ENCODE results near the gene KCNJ13.

The KCNJ13 gene

DNA sequence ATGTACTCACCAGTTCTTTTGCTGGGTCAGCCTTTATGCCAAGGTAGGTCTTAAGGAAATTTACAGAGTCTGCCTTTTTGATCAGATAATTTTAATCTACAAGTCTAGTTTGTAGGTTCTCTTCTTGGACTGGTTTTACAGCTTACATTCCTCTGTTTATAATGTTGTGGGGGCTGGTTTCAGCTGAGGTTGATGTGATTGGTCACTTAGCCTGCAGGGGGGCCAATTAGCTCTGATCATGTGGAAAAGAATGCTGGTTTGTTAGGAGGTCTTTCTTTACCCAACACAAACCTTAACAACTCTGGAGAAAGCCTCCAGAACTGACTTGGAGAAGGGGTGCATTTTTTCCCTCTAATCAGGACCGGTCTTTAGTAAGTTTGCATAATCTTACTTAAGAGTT is at the start of gene KCNJ13:
KCNJ13 (minus strand) TSS at position 131 of the 400 bp plus-strand sequence. CDS start 5,203 bp downstream, outside the sequence.
- no peak for FAIRE-seq

DNA sequence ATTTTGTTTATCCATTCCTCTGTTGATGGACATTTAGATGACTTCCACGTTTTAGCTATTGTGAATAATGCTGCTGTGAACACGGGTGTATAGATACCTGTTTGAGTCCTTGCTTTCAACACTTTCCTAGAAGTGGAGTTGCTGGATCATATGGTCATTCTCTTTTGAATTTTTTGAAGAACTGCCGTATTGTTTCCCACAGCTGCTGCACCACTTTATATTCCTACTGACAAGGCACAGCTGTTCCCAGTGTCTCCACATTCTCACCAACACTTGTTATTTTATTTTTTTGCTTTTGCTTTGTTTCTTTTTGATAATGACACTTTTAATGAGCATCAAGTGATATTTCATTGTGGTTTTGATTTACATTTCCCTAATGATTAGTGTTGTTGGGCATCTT is 41.4 kb upstream of the KCNJ13 start:
- no peak for FAIRE-seq

DNA sequence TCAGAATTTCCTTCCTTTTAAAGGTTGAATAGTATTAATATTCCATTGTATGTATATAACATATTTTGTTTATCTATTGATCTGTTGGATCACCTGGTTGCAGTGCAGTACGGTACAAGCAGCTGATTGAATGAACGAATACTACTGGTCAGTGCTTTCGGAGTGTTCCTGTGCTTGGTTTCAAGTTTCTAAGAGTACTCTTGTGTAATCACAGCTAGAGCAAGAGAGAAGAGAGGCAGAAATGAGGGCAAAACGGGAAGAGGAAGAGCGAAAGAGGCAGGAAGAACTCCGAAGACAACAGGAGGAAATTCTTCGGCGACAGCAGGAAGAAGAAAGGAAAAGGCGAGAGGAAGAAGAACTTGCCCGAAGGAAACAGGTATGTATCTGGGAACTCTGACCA is 40.3 kb upstream of the KCNJ13 start:
- FAIRE-seq, result no peak

DNA sequence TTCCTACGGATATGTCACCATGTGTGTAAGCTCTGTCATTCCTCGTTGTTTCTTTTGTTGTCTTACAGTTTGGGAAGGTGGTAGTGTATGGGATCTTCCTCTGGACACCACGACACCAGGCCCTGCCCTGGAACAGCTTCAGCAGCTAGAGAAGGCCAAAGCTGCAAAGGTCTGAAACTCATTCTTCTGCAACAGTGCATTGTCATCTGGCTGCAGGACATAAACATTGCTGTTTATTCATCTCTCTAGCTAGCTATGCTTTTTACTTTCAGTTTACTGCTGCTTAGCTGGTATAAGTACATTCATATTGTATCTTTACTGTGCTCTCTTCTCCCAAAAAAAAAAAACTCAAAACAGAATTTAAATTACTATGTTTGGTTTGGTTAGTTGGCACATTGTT is 39.2 kb upstream of the KCNJ13 start:
- no peak for FAIRE-seq

DNA sequence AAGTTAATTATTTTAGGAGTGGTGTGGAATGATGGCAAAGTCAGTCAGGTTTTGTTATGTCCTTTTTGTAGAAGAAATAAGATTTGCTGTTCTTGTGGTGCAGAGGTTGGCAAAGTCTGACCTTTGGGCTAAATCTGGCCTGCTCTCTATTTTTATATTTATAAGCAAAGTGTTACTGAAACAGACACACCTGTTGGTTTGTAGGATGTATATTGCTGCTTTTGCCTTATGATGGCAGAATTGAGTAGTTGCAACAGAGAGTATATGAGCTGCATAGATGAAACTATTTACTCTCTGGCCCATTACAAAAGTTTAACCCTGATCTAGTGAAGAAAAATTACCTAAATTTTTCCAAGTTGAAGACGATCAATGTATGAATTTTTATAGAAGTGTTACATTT is 34.1 kb upstream of the KCNJ13 start:
- peak; percentile 28 for FAIRE-seq

DNA sequence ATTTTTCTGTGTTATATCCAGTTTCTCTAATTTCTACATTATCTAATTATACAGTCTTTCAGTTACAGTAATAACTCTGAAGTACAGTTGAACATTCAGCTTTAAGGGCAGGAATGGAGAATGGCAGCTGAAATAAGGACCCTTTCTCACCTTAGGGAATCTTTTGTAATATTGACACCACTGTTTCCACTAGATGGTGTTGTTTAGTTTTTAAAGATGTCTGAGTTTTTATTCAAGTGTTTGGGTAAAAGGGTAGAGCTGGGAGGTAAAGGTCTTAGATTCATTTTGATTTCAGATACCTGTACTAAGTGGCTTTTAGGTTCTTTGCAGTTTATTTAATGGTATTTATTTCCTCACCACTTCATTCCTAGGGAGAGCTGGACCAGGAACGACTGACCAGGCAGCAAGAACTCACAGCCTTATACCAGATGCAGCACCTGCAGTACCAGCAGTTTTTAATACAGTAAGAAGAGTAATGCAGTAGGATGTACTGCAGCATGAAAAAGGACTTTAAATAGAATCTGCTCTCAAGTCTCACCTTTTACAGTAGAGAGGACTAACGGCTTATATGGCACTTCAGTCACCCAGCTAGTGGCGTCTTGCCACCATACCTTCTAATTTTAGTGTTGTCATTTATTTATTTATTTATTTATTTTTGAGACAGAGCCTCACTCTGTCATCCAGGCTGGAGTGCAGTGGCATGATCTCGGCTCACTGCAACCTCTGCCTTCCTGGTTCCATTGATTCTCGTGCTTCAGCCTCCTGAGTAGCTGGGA is 33.2 kb upstream of the KCNJ13 start:
- no peak for FAIRE-seq

DNA sequence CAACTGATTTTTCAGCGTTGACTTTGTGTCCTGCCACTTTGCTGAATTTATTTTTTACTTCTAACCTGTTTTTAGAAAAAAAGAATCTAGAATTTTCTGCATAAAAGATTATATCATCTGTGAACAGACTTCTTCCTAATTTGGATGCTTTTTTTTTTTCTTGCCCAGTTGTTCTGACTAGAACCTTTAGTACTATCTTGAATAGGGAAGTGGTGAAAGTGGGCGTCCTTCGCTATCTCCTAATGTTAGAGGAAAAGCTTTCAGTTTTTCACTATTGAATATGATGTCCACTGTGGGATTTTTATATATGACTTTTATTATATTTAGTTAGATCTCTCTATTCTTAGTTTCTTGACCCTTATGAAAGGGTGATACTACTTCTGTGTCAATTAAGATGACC is 25.7 kb upstream of the KCNJ13 start:
- FAIRE-seq, result no peak

DNA sequence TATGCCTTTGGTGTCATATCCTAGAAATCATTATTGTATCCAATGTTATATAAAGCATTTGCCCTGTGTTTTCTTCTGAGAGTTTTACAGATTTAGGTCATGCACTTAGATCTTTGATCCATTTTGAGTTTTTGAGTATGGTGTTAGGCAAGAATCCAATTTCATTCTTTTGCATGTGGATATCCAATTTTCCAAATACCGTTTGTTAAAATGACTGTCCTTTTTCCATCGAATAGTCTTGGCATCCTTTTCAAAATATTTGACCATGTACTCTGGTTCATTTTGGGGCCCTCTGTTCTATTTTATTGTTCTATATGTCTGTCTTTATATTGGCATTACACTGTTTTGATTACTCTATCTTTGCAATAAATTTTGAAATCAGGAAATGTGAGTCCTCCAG is 23.8 kb upstream of the KCNJ13 start:
- no peak for FAIRE-seq

DNA sequence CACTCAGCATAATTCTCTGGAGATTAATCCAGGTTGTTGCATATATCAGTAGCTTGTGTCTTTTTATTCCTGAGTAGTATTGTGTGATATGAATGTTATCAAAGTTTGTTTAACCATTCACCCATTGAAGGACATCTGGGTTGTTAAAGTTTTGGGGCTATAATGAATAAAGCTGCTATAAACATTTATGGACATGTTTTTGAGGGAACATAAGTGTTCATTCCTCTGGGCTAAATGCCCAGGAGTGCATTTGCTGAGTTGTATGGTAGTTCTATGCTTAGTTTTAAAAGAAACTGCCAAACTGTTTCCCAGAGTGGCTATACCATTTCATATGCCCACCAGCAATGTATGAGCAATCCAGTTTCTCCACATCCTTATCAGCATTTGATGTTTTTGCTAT is 21.8 kb upstream of the KCNJ13 start:
- no peak for FAIRE-seq

GRCh38 chr2:232795920-232796319 is 19.6 kb upstream of the KCNJ13 start:
- FAIRE-seq, result no peak

GRCh38 chr2:232794981-232795380 is 18.6 kb upstream of the KCNJ13 start:
- FAIRE-seq, result no peak

GRCh38 chr2:232793271-232793670 is 16.9 kb upstream of the KCNJ13 start:
- FAIRE-seq, result no peak

- no peak for FAIRE-seq
Observed at GRCh38 chr2:232791518-232791917, 15.2 kb upstream of the KCNJ13 start.

DNA sequence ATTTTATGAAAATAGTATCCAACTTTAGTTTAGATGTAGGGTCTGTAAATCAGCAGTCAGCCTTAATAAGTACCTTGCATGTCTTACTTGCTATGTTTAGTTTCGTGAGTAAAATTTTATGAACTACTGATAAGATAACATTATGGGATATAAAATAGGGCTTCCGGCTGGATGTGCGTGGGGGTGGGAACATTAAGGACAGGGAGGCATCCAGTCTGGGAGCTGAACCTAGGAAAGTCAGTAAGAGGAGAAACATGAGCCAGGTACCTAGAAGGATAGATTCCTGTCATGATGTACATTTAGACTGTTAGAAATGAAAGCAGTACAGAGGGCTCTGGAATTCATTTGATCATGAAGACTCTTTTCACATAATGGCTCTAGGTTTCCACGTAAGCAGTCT is 12.7 kb upstream of the KCNJ13 start:
- no peak for FAIRE-seq

GRCh38 chr2:232787806-232788205 is 11.4 kb upstream of the KCNJ13 start:
- no peak for FAIRE-seq

GRCh38 chr2:232783278-232783677 is 6.9 kb upstream of the KCNJ13 start:
- no peak for FAIRE-seq

DNA sequence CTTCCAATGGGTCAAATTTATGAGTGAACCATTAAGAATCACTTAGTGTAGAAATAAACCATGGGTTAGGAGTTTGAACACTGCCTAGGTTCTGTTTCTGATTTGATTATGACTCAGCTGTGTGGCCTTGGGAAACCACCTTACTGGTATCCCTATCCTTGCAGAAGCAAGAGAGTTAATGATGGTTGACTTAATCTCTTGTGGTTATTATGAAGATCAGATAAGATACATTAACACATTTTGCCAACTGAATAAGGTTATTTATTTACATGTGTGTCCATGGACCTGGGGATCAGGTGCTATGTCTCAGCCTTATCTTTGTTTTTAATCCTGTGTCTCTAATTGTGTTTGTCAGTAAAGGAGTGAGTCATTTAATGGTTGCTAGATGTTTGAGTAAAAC is 5.4 kb upstream of the KCNJ13 start:
- no peak for FAIRE-seq

GRCh38 chr2:232779934-232780333 is 3.6 kb upstream of the KCNJ13 start:
- no peak for FAIRE-seq

GRCh38 chr2:232779465-232779864 is 3.1 kb upstream of the KCNJ13 start:
- FAIRE-seq, result no peak

DNA sequence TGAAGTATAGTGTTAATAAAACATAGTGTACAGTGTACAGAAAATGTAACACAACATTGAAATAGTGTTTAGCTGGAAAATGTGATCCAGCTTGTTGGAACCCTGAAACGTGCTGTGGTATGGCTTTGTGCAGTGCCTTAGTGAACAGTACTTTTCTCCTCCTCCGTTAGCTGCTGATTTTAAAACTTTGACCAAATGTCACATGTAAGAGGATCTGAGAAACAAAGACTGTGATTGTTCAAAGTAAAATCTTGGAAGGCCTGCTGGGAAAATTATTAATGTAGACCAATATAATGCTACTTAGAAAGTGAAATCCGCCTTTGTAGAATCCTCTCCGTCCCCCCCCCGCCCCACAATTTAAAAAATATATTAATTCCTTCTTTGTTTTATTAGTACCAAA is 911 bp upstream of the KCNJ13 start:
- no peak for FAIRE-seq

GRCh38 chr2:232773815-232774214 is 2.5 kb downstream of the KCNJ13 start:
- FAIRE-seq, result no peak

GRCh38 chr2:232772531-232772930 is 3.8 kb downstream of the KCNJ13 start:
- no peak for FAIRE-seq

GRCh38 chr2:232771870-232772269 is 4.5 kb downstream of the KCNJ13 start:
- no peak for FAIRE-seq

DNA sequence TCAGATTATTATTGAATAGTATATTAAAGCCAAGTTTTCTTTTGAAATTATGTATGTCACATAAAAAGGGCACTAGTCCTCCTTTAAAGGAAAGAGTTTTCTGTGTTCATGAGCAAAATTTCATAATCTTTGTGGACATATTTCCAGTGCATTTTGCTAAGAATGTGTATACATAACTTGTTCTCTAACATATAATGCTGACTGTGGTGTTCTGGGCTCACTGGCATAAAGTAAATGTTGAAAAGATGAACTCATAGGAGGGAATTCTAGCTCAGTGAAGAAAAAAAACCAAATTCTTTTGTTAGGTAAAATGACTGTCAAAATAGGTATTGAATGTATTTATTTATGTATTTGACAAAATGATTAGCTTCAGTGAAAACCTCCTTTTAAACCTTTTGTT is 6.2 kb downstream of the KCNJ13 start:
- no peak for FAIRE-seq

DNA sequence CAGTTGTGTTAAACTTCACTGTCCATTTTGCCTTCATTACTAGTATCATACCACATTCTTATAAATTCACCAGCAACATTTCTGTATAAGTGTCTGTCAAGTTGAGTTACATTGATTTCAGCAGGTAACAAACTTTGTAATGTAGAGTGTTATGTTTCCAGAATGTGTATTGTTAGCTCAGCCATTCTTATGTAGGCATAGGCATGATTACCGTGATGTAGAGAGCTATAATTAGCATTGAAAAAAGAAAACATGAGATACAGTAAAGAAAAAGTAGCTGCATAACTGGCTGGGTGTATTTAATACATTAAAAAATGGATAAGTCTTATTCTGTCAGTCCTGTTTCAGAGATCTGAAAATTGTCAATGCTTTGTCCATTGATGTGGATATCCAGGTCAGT is 8.5 kb downstream of the KCNJ13 start:
- FAIRE-seq, result no peak

Measured in colon (tissue), 2 donors.